ENCODE data around the gene DTNB. TPM values are rescaled to one million over a fixed set of nuclear protein-coding genes. Genes with fewer than 3 reads are reported as not detected.
"Not testable (repeated sequence)": the region's sequence is repeated elsewhere in the genome, so short reads cannot be mapped to it uniquely, and the experiment has no call there.

The DTNB gene
- total RNA-seq, 2 donors from 2014 or later = 11.1 to 11.6 TPM

GRCh38 chr2:25649786-25650185 lies 23.6 kb downstream of the DTNB start:
- no peak for DNase-seq (ENCODE audit: low spot score)
- intact Hi-C loops (cut with DNase I) = loop anchor here in 1 of 2 donors (10.0 kb wide), 1 partner anchor 45 kb away; no protein-coding TSS in a partner anchor

GRCh38 chr2:25642298-25642697 lies 31.1 kb downstream of the DTNB start:
- intact Hi-C loops (cut with DNase I) = no loop called here
- DNase-seq (ENCODE audit: low spot score) = no peak

- DNase-seq (ENCODE audit: low spot score) = no peak
- intact Hi-C loops (cut with DNase I) = no loop called here
Observed at GRCh38 chr2:25639696-25640095, 33.7 kb downstream of the DTNB start.

- DNase-seq (ENCODE audit: low spot score) = no peak
- intact Hi-C loops (cut with DNase I) = no loop called here
Observed at GRCh38 chr2:25639131-25639530, 34.2 kb downstream of the DTNB start.

- intact Hi-C loops (cut with DNase I) = no loop called here
- DNase-seq (ENCODE audit: low spot score) = no peak
Observed at GRCh38 chr2:25635797-25636196, 37.6 kb downstream of the DTNB start.

- DNase-seq (ENCODE audit: low spot score); intact Hi-C loops (cut with DNase I): not testable (repeated sequence)
Observed at GRCh38 chr2:25633801-25634200, 39.6 kb downstream of the DTNB start.

GRCh38 chr2:25632396-25632795 lies 41.0 kb downstream of the DTNB start:
- intact Hi-C loops (cut with DNase I) = no loop called here
- DNase-seq (ENCODE audit: low spot score) = no peak

GRCh38 chr2:25624635-25625034 lies 48.7 kb downstream of the DTNB start:
- intact Hi-C loops (cut with DNase I) = no loop called here
- no peak for DNase-seq (ENCODE audit: low spot score)

- no peak for DNase-seq (ENCODE audit: low spot score)
- intact Hi-C loops (cut with DNase I) = no loop called here
Observed at GRCh38 chr2:25623361-25623760, 50.0 kb downstream of the DTNB start.

- DNase-seq (ENCODE audit: low spot score) = no peak
Observed at GRCh38 chr2:25620711-25621110, 52.7 kb downstream of the DTNB start.

GRCh38 chr2:25620077-25620476 lies 53.3 kb downstream of the DTNB start:
- intact Hi-C loops (cut with DNase I) = no loop called here
- DNase-seq (ENCODE audit: low spot score) = no peak

More at GRCh38 chr2:25620711-25621110, 52.7 kb downstream of the DTNB start:
- intact Hi-C loops (cut with DNase I) = no loop called here

- intact Hi-C loops (cut with DNase I) = no loop called here
- DNase-seq (ENCODE audit: low spot score) = no peak
Observed at GRCh38 chr2:25619185-25619584, 54.2 kb downstream of the DTNB start.

GRCh38 chr2:25618676-25619075 lies 54.7 kb downstream of the DTNB start:
- no peak for DNase-seq (ENCODE audit: low spot score)
- intact Hi-C loops (cut with DNase I) = no loop called here

- intact Hi-C loops (cut with DNase I) = no loop called here
- DNase-seq (ENCODE audit: low spot score) = no peak
Observed at GRCh38 chr2:25617948-25618646, 55.3 kb downstream of the DTNB start.

- DNase-seq (ENCODE audit: low spot score) = no peak
- intact Hi-C loops (cut with DNase I) = no loop called here
Observed at GRCh38 chr2:25615920-25616319, 57.5 kb downstream of the DTNB start.

GRCh38 chr2:25615386-25615785 lies 58.0 kb downstream of the DTNB start:
- intact Hi-C loops (cut with DNase I) = no loop called here
- DNase-seq (ENCODE audit: low spot score) = no peak

- intact Hi-C loops (cut with DNase I) = no loop called here
- DNase-seq (ENCODE audit: low spot score) = no peak
Observed at GRCh38 chr2:25614711-25615110, 58.7 kb downstream of the DTNB start.

- DNase-seq (ENCODE audit: low spot score) = no peak
- intact Hi-C loops (cut with DNase I) = loop anchor here (5.0 to 10.0 kb wide), 2 partner anchors 46 to 54 kb away; no protein-coding TSS in a partner anchor
Observed at GRCh38 chr2:25608718-25609117, 64.7 kb downstream of the DTNB start.

GRCh38 chr2:25606892-25607291 lies 66.5 kb downstream of the DTNB start:
- intact Hi-C loops (cut with DNase I) = loop anchor here (5.0 to 10.0 kb wide), 2 partner anchors 48 to 55 kb away; no protein-coding TSS in a partner anchor
- no peak for DNase-seq (ENCODE audit: low spot score)

- intact Hi-C loops (cut with DNase I) = loop anchor here in 1 of 2 donors (10.0 kb wide), 1 partner anchor 52 kb away; no protein-coding TSS in a partner anchor
Observed at GRCh38 chr2:25602333-25602723, 71.0 kb downstream of the DTNB start.

GRCh38 chr2:25601711-25602332 lies 71.6 kb downstream of the DTNB start:
- DNase-seq (ENCODE audit: low spot score) = not testable (repeated sequence)
- intact Hi-C loops (cut with DNase I) = loop anchor here in 1 of 2 donors (10.0 kb wide), 1 partner anchor 53 kb away; no protein-coding TSS in a partner anchor

More at GRCh38 chr2:25602333-25602723, 71.0 kb downstream of the DTNB start:
- DNase-seq (ENCODE audit: low spot score) = no peak

Data from posterior vena cava (tissue), 2 donors.